Measurements from ENCODE around the gene MDH2. TPM values are rescaled to one million over a fixed set of nuclear protein-coding genes. Genes with fewer than 3 reads are reported as not detected.

MDH2 gene, protein sequence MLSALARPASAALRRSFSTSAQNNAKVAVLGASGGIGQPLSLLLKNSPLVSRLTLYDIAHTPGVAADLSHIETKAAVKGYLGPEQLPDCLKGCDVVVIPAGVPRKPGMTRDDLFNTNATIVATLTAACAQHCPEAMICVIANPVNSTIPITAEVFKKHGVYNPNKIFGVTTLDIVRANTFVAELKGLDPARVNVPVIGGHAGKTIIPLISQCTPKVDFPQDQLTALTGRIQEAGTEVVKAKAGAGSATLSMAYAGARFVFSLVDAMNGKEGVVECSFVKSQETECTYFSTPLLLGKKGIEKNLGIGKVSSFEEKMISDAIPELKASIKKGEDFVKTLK
- total RNA-seq, result 46.7 and 56.5 TPM in 2 replicates

DNA sequence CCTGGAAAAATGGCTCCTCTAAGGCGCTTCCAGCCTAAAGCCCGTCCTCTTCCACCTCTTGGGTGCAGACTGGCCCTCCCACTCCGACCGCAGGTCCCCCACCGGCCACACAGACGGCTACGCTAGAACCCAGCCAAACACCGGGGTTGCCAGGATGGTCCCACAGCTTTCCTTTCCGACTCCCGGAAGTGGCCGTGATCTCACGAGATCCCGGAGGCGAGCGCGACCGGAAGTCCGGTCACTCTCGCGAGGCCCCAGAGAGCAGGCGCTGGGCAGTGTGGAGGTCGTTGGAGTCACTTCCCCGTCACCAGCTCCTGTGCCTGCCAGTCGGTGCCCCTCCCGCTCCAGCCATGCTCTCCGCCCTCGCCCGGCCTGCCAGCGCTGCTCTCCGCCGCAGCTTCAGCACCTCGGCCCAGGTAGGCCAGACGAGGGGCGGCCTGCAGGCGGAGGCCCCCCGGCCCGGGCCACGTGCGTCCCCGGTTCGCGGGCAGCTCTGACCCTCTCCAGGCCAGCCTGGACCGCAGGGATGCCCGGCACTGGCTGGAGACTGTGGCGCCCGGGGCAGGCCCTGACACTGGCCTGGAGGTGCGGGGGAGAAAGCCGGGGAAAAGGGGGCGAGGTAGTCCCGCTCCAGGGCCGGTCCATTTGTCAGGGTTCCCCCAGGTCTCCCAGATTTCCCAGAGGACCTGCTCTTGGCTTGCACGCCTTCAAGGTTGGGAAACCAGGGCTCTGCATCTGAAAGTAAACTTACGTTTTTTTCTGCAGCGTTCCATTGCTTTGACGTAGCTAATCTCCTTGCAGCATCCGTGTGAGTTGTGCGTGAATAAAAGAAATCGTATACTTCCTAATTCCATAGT is at the start of gene MDH2, which contains the start of gene STYXL1:
TSS of gene MDH2 (plus strand) at position 296 of the 857 bp plus-strand sequence. CDS start at position 351, 55 bp downstream.
TSS of gene STYXL1 (minus strand) at position 190 of the 857 bp plus-strand sequence. CDS start 17,477 bp downstream, outside the sequence.

Other genes starting within 250 kb of the MDH2 start
- not detected in 2 replicates for gene CCL24, start 234.3 kb upstream of the MDH2 start, total RNA-seq
- gene RHBDD2, start 169.1 kb upstream of the MDH2 start, total RNA-seq, result 15.1 and 23.6 TPM in 2 replicates
- 120 and 129 TPM in 2 replicates for gene POR, start 133.0 kb upstream of the MDH2 start, total RNA-seq
- gene TMEM120A, start 53.5 kb upstream of the MDH2 start, total RNA-seq, result 14.5 and 27.3 TPM in 2 replicates
- gene STYXL1, start 106 bp upstream of the MDH2 start, total RNA-seq, result 35.0 and 50.8 TPM in 2 replicates
- gene SRRM3, start 153.8 kb downstream of the MDH2 start, total RNA-seq, result 0.21 and 0.24 TPM in 2 replicates

All from tracheal epithelial cell (primary cell).